Panc1 (cell line): ENCODE results near the gene ZNF683.

Source experiments
- POLR2AphosphoS5 ChIP-seq: IDR thresholded peaks from 2 replicates; pipeline ENCODE4 v1.6.1; 2012; ENCODE audit warnings: mild to moderate bottlenecking, low read depth, low read length, moderate library complexity
- TF ChIP-seq, protein P1 (sequence below): fragments of 450-650 bp; IDR thresholded peaks from 2 replicates; pipeline ENCODE4 v1.5.1; 2017; ENCODE audit warnings: mild to moderate bottlenecking

DNA sequence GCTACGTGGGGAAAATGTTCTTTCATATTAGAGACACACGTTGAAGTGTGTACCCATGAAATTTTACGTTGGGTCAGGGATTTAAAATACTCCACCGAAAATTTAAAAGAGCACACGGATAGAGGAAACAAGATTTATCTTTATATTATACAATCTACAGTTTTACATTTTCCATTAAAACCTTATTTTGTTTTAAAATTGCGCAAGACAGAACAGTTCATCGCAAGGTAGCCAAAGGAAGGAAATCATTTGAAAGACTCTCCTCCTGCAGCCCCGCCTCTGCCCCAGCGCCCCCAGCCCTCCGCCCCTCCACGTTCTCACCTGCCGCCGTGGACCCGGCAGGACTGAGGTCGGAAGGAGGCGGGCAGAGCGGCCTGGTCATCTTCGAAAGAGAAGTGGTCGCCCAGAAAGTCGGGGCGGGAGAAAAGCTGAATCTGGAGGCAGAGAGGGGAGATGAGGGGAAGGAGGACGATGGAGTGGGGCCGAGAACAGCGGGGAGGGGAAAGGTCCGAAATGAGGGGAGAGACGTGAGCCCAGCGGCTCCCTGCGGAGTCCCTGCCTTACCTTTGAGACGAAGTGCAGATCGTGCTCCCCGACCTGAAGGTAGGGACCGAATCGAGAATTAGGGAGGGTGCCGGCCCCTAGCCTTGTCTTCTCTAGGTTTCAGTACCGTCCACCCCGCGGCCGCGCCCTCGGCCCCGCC lies 36.6 kb downstream of the ZNF683 start:
- TF ChIP-seq, protein P1, sequence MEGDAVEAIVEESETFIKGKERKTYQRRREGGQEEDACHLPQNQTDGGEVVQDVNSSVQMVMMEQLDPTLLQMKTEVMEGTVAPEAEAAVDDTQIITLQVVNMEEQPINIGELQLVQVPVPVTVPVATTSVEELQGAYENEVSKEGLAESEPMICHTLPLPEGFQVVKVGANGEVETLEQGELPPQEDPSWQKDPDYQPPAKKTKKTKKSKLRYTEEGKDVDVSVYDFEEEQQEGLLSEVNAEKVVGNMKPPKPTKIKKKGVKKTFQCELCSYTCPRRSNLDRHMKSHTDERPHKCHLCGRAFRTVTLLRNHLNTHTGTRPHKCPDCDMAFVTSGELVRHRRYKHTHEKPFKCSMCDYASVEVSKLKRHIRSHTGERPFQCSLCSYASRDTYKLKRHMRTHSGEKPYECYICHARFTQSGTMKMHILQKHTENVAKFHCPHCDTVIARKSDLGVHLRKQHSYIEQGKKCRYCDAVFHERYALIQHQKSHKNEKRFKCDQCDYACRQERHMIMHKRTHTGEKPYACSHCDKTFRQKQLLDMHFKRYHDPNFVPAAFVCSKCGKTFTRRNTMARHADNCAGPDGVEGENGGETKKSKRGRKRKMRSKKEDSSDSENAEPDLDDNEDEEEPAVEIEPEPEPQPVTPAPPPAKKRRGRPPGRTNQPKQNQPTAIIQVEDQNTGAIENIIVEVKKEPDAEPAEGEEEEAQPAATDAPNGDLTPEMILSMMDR = no peak
- TF ChIP-seq POLR2AphosphoS5 = no peak
